AG10803 (cell line): ENCODE data around the gene CFDP1.
A peak's percentile ranks its signal among the peaks of the same experiment; 100 is the strongest.

ENCODE experiments used
- DNase-seq: peaks from one replicate; pipeline ENCODE4 v3.0.0; 2010; ENCODE audit warnings: low read depth
- H3K4me3 ChIP-seq: 2 replicates; pipeline ENCODE4 v1.5.1; 2011; ENCODE audit warnings: mild to moderate bottlenecking, low read length, control low read depth
- CTCF ChIP-seq: conservative IDR thresholded peaks from 2 replicates; pipeline ENCODE4 v1.5.1; 2011; ENCODE audit warnings: mild to moderate bottlenecking, low read length, control low read depth, inconsistent platforms

The CFDP1 gene

GRCh38 chr16:75342308-75342811, 90.9 kb downstream of the CFDP1 start:
- no peak for TF ChIP-seq CTCF
- DNase-seq: peak; percentile 71
- H3K4me3 ChIP-seq: no peak overlapping the region

- no peak for TF ChIP-seq CTCF
- DNase-seq: peak; percentile 51
- H3K4me3 ChIP-seq: no peak overlapping the region
Measured at GRCh38 chr16:75341564-75342307, 91.6 kb downstream of the CFDP1 start.

GRCh38 chr16:75340741-75341491, 92.4 kb downstream of the CFDP1 start:
- peak; percentile 48 for DNase-seq
- H3K4me3 ChIP-seq: no peak overlapping the region
- TF ChIP-seq CTCF: no peak

- H3K4me3 ChIP-seq: no peak overlapping the region
- no peak for DNase-seq
- no peak for TF ChIP-seq CTCF
Measured at GRCh38 chr16:75337430-75337829, 95.9 kb downstream of the CFDP1 start.

- DNase-seq: no peak
- no peak for TF ChIP-seq CTCF
- H3K4me3 ChIP-seq: no peak overlapping the region
Measured at GRCh38 chr16:75336521-75336920, 96.8 kb downstream of the CFDP1 start.

- TF ChIP-seq CTCF: no peak
- H3K4me3 ChIP-seq: no peak overlapping the region
- DNase-seq: no peak
Measured at GRCh38 chr16:75333721-75334163, 99.6 kb downstream of the CFDP1 start.
